ENCODE measurements around the gene EFNB1.

Gene EFNB1

DNA sequence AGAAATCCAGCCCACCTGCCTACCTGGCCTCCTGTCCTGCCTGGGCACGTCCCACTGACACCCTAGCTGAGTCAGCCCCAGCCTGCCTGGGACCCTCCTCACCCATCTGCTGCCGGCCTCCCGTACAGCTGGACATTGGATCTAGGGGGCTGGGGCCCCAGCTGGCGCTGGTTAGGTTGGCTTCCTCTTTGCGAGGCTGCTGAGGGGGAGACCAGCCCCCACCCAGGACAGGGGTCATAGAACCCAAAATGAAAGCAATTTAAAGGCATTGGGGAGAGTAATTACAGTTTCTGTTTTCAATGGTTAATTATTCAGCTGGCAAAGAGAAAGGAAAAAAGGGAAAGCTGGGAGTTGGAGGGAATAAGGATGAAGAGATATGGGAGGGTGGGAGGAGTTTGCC is 15.8 kb downstream of the EFNB1 start:
- no peak for DNase-seq

DNA sequence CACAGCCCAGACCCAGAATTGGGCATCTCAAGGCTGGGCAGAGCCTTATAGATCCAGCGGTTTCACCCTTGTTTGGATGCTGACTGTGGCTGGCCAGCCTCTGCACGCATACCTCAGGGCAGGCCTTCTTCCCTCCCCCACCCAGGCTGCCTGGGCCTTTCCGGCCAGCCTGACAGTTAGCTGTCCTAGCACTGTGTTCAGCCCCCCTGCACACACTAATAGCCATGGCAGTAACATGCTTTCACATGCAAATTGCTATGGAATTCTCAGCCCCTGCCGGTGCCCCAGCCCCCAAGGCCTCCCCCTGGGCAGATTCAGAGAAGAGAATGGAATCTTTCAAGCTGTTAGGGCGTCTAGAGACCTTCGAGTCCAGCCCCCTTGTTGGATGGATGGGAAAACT is 17.7 kb downstream of the EFNB1 start:
- no peak for DNase-seq

DNA sequence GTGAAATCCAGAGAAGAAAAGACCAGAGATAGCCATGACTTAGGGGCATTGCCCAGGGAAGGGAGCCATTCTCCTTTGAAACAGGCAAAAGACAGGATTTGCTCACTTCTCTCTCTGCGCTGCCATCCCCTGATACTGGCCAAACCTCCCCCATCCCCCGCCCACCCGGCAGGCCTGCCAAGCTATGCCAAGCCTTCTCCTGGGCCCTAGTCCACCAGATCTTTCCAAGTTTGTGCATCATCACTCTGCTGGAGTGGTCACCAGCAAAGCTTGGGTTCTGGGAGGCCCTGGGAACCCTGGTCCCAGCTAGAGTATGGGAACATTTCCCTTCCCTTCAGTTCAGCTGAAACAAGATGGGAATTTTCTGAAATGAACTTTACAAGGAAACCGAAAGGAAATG is 18.4 kb downstream of the EFNB1 start:
- DNase-seq, result no peak

DNA sequence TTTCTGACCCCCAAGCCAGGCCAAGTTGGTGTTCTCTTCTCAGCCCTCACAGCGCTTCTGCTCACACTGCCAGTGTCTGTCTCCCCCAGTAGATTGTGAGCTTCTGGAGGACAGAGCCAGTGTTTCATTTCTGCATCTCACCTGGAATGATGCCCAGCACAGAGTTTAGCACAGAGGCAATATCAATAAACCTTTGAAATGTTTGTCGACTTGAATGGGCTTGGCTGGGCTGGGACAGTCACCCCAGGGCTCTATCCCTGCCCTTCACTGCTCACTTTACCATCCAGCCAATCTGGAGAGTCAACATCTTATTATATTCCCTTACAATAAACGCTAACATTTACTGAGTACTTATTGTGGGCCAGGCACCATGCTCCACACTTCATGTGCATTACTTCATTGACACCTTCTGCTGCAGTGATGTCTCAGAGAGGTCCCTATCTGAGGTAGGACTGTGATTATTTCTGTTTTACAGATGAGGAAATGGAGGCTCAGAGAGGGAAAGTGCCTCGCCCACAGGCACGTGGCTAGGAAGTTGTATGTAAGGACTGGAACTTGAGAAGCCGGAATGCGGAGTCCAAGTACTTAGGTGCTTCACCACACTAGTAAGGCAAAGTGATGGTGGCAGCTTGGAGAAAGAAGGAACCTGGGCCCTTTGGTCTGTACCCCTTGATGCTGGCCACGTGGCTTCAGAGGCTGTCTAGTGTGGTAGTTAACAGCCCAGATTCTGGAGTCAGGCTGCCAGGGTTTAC is 19.5 kb downstream of the EFNB1 start:
- DNase-seq, result no peak

DNA sequence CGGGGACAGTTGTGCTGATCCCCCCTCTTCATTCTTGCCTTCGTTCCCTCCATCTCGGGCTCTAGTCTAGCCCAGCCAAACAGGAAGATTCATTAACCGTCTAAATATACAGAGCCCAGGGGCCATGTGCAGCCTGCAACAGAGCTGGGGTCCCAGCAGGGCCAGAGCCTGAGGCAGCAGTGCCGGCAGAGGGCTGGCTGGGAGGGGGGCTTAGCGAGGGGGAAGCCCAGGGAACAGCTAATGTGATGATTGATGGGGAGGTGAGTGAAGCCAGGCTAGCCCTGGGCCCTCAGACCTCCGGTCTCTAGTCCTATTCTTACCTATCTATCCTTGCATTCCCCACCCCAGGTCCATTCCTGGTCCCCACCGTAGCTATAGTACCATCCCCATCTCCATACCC is 22.3 kb downstream of the EFNB1 start:
- DNase-seq, result no peak

DNA sequence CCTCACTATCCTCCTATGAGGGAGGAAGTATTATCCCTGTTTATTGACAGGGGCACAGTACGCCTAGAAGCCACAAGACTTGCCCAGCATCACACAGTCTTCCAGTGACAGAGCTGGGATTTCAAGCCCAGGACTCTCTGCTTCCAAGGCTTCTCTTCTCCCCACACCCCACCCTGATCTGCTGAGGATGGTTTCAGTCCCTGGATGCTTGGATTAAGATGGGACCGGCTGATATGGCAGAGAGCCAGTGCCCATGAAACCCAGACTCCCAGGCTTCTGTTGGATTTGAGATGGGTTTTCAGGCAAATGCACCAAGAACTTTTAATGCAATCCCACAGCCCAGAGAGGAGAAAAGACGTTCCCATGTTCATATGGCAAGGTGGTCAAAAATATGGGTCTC is 23.2 kb downstream of the EFNB1 start:
- DNase-seq, result no peak

DNA sequence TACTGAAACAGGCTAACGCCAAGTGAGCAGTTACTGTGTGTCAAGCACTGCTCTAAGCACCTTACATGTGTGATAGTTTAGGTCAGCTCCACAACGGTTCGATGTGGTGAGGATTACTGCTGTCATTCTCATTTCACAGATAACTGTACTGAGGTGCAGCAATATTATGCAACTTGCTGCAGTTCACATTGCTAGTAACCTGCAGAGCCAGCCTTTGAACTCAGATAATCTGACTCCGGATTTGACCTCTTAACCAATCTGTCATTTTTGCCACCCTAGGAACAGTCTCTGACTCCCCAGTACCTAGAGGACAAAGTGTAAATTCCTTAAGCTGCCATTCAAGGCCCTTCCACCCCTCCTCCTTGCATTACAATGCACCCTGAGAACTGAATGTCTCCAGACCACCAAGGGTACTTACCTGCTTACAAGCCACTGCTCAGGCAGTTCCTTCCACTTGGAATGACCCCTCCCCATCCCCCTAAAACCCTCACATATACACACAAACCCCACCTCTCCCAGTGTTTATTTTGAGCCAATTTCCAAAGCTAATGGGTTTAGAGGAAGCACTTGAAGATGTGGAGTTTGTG is 24.9 kb downstream of the EFNB1 start:
- DNase-seq, result no peak

DNA sequence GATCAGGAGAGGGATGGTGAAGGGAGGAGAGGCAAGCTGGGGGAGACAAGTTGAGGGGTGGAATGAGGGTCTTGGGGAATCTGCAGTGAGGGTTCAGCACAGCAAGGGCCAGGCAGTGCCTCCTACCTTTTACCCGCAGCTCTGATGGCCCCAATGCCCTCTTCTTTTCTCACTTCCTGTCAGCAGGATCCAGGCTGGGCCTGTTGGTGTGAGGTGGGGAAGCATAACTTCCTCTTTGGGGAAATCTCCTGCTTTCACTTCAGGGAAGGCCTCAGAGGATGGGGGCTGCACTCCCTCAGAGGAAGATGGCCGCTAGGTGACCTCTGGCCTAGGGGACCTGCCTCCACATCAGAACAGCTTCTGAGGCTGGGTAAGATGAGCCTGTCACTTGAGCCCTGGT is 36.5 kb downstream of the EFNB1 start:
- DNase-seq, result no peak

DNA sequence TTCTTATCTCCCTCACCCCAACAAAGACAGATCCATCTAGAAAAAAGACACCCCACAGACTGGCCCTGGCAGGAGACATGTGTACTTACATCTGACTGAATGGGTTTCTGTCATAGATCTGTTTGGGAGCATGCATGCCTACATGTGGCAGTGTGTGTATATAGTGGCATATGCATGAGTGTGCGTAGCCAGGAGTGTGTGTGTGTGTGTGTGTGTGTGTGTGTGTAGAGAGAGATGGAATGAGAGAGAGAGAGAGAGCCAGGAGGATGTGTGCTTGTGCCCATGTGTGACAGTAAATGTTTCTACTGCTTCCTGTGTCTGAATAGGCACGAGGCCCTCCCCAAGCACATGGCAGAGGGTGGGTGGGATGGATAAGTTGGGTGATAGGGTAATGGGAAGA is 37.1 kb downstream of the EFNB1 start:
- DNase-seq, result no peak

DNA sequence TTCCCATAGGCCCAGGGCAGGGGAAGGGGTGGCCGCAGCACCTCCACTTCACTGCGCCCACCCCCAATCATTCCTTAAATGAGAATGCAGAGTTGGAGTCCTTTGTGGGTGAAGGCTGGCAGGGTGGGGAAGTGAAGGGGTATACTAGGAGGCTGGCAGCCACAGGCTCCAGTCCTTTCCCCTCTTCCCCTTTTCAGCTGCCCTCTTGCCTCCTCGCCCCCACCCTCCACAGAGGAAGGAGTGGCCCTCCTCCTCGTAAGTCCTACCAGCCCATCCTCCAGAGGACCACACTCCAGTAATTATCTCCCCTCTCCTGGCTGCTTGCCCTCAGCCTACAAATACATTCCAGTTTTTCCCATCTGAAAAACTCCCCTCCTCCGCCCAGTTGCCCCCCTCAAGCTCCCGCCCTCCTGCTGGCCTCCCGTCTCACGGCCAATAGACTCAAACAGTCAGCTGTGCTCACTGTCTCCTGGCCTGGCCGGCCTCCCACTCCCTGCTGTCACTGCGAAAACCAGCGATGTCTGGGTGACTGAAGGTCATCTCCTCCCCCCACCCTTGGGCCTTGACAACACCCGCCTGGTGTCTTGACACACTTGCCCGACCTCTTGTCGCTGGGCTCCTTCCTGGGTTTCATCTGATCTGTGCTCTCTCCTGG is 38.8 kb downstream of the EFNB1 start:
- no peak for DNase-seq

DNA sequence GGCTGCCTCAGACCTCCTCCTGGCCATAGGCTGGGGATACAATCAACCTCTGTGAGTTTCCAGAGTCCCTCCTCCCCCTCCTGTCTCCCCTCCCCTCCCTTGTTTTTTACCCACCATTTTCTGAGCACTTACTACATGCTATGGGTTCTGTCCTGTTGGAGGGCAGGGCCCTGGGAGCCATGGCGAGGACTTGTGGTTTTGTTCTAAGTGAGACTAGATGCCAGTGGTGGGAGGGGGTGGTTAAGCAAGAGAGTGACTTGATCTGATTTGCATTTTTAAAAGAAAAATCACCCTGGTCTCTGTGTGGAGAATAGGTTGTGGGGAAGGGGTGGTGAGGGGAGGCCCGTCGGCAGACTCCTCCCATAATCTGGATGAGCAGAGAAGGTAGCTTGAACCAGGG is 39.5 kb downstream of the EFNB1 start:
- DNase-seq, result no peak

DNA sequence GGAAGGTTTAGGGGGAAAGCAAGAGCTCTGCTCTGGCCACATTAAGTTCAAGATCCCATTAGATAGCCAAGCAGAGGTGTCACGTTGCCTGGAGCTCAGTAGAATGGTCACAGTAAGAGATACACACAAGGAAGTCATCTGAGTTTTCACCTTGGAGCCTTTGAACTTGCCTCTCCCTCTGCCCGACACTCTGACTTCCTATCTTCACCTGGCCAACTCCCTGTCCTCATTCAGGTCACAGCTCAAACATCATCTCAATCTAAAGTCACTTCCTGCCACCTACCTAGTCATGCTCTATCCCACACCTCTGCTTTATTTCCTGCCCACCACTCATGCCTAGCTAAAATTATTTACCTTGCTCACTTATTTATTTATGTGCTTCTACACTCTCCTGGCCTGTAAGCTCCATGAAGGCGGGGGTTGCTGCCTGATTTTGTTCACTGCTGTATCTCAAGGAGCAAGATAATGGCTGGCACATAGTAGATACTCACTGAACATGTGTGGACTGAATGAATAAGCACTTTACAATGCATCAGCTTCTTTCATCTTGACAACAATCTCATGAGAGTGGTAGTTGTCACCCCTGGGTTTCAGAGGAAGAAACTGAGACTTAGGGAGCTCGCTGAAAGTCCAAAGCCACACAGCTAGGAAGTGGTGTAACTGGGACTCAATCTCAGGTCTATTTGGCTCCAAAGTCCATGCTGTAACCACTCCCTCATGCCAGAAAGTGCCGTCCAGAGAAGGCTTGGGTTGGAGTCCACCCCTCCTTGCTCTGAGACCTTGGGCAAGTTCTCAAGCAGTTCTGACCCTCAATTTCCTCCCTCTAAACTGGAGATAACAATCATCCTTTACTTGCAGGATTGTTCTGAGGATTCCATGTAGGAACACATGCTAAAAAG is 40.3 kb downstream of the EFNB1 start:
- no peak for DNase-seq

DNA sequence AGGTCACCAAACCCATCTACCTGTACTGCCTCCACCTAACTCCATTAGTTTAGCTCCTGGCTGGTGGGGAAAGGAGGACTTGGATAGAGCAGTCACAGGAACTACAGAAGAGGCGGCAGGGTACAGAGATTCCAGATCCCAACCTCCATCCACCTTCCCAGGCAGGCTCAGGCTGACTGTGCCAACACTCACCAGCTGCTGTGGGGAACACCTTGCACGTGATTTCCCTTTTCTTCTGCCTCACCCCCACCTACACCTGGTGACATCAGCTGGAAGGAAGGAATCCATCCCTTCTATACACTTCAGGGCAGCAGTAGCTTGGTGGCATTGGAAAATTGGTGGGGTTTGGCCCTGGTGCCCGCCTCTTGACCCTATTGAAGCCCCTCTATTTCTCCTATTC is 41.5 kb downstream of the EFNB1 start:
- DNase-seq, result no peak

DNA sequence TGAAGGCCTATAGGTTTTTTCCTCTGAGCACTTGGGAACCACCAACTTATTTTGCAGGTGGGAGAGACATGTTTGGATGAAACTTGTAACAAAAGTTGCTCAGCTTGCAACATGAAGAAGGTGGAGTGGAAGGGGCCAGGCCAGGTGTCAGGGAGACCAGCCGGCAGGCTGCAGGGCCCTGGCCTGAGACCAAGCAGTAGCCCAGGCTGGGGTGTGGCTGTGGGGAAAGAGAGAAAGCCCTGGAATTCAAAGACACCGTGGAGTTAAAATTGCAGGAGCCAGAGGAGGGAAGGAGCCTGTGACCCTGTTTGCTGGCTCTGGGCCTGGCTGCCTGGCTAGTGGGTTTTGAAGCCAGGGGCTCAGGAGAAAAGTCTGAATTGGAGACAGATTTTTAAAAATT is 43.4 kb downstream of the EFNB1 start:
- no peak for DNase-seq

DNA sequence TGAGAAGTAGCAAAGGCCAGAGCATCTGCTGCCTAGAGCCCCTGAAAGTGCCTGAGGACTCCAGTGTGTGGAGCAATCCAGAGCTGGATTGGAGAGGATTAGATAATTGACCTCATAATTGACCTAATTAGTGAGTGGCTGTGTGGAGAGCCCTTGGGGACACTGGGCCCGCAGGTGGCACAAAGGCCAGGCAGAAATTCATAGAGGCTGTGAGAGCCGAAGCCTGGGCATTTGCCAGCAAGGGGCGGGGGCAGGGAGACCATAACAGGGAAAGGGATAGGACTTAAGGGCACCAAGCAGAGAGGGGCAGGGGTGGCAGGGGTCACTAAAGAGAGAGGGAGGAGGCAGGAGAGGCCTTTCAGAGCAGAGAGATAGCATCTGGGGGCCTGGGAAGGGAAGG is 45.3 kb downstream of the EFNB1 start:
- DNase-seq, result no peak

DNA sequence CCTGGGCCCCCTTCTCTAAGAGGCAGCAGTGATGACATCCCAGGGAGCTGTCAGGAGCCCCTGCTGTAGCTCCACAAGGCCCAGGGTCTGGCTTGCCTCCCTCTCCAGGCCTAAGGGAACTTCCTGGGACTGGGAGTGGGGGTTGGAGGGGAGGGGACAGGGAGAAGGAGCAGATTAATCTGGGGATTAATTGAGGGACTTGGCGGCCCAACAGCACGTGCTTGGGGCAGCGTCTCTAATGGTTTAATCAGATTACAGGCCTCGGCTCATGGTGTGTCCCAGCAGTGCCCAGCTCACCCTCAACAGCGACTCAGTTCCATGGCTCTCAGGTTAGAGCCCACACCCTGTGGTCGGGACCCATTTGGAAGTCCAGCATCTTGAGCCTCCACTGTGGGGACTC is 47.9 kb downstream of the EFNB1 start:
- no peak for DNase-seq

DNA sequence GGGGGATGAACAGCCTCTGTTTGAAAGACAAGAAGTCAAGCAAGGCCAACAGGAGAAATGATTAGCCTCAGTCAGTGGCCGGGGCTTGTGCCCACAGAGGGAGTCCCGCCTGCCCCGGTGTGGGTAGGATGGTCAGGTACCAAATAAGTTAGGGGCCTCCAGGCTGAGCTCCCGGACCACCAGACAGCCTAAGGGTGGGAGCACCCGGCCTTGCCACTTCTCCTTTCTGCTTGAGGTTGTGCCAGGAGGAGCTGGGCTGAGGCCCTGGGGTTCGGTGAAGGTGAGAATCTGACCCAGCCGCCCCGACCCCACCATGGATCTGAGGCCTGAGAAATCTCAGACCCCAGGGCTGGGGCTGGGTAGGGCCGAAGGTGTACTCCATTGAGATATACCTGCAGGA is 48.8 kb downstream of the EFNB1 start:
- DNase-seq, result no peak

DNA sequence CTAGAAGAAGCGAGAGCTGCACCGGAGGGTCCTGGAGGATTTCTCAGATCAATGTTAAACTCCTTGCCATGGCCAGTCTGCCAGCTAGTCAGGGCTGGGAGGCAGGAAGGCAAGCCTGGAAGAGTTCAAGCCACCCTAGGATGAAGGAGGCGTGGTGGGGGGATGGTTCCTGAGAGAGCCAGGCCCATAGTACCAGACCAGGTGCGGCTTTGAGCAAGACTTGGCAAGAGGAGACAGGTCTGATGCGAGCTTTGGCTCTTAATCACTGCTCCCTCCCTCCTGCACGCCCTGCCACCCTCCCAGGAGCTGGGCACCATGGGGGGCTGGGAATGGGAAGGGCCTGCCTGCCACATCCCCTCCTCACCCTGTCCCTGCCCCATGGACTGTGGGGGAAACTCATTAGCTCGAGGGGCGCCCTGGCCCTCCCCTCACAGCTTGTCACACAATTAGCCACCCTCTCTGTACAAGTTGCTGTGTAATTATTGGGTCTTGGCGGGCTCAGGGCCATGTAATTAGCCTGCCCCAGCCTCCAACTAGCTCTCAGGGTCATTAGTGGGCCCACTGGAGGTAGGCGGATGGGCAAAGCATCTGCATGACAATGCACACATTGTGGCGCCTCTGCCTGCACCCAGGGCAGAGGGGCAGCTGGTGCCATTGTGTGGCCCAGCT is 50.3 kb downstream of the EFNB1 start:
- DNase-seq, result no peak

DNA sequence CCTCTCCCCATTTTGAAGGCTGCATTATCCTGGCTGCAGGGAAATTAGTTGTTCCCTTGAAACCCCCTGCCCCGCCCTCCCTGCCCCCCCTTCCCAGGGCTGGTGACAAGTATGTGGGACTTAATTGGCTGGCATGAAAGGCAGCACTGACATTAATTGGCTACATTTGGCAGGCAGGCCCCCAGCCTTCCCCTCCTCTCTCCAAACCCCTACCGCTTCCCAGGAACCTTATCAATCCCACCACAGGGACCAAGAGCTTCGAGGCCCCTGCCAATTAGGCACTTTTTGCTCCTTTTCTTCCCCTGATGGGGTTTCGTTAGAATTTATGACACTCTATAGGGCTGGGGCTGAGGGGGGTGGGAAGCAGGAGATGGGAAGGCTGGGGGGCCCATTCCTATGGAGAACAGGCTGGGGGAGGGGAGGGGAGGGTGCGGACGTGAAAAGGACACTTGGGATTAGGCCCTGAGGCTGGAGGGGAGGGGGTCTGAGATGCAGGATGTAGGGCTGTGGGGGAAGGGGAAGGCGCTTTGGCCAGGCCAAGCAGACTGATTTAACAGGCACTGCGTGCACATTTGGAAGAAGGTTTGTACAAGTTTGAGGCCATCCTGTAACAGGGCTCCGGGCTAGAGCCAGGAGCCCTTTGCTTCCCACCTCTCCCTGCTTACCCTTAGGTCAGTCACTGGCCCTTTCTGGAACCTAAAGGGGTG is 52.2 kb downstream of the EFNB1 start:
- DNase-seq, result no peak

DNA sequence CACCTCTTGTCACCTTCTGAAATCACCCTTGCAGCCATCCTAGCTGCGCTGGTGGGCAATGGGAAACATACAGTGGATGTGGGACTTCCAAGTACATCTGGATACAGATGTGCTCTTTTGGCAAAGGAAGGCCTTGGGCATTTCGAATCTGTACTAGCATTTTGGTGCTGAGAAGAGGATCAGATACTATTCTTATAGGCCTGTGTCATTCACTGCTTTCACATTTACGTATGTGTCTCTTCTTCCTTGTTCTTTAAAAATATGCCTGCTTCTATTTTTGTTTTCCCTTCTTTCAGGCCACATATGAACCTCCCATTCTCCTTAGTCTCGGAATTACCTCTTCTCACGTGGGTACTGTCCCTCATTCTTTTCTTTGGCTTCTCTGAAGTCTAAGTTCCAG is 53.1 kb downstream of the EFNB1 start:
- DNase-seq, result no peak

DNA sequence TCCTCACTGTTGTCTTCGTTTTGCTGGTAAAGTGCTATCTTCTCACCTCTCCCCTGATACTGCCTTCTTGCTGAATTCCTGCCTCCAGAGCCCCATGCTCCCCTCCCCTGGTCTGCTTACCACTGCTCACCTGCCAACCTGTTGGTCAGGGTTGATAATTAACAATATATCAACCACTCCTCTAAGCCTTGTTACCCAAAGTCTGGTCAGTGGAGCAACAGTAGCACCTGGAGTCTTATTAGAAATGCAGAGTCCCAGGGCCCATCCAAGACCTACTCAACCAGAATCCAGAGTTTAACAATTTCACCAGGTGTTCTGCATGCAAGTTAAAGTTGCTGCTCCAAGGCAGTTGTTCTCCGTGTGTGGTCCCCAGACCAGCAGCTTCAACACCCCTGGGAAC is 55.0 kb downstream of the EFNB1 start:
- DNase-seq, result no peak

DNA sequence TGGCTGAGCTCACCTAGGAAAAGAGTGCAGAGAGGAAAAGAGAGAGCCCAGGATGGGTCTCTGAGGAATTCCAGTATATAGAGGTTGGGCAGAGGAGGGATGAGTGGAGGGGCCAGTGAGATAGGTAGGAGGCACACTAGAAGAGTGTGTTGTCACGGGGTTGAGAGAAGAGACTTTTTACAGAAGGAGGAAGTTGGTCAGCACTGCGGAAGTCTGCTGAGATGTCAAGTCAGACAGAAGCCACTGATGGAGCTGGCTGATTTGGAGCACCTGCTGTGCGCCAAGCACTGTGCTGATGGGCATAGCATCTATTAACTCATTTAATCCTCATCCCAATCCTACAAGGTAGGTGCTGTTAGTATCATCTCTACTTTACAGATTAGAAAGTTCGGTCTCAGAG is 60.4 kb downstream of the EFNB1 start:
- no peak for DNase-seq

Data from activated T-cell treated with anti-CD3 and anti-CD28 coated beads for 4 hours (primary cell).